ENCODE data around the gene CHEK2. TPM values are rescaled to one million over a fixed set of nuclear protein-coding genes. Genes with fewer than 3 reads are reported as not detected.

The CHEK2 gene
- polyA plus RNA-seq, 3 donors: 6.6 to 13.1 (median 7.8) TPM

GRCh38 chr22:28774378-28774777 lies 32.8 kb upstream of the CHEK2 start:
- DNase-seq: no peak
- H3K36me3 Mint-ChIP-seq: peaks cover 20 to 39% of the 10 kb centered on the region in 2 donors
- Histone ChIP-seq H3K9ac (ENCODE audit: insufficient read depth, low read length, poor library complexity, severe bottlenecking) (no peak overlapping the region), H4K20me1 (ENCODE audit: insufficient read depth, low read length) (peaks cover 57% of the 10 kb centered on the region), H3K4me2 (replicated peaks; ENCODE audit: extremely low read depth, low read length, poor library complexity, severe bottlenecking) (no peak overlapping the region), H3K27me3 (ENCODE audit: control insufficient read depth in 2 of 2, insufficient read depth in 2 of 2, low read length in 2 of 2) (no peaks in the 10 kb centered on the region), H3K36me3 (replicated peaks in 1 of 2; ENCODE audit: control insufficient read depth in 1 of 2, insufficient read depth in 2 of 2, low read length in 2 of 2) (peaks cover 9 to 41% of the 10 kb centered on the region in 2 donors), H3K4me1 (ENCODE audit: control insufficient read depth in 1 of 2, insufficient read depth in 2 of 2, low read length in 2 of 2) (peaks cover 17 to 19% of the 10 kb centered on the region in 2 donors), H3K27ac (ENCODE audit: low read depth in 1 of 2, low read length in 2 of 2) (peak overlapping the region in 1 of 2 donors; percentile 93), H2AFZ (ENCODE audit: insufficient read depth, low read depth, low read length, poor library complexity, severe bottlenecking) (no peak overlapping the region), H3K79me2 (ENCODE audit: insufficient read depth, low read length) (peaks cover 68% of the 10 kb centered on the region), H3K9me3 (replicated peaks in 1 of 2; ENCODE audit: control insufficient read depth in 1 of 2, insufficient read depth in 1 of 2, low read length in 2 of 2) (peaks cover under 1% of the 10 kb centered on the region in 2 donors), H3K4me3 (replicated peaks in 1 of 3; ENCODE audit: low read depth in 2 of 3, low read length in 3 of 3) (peak overlapping the region in 1 of 3 experiments; percentile 90)
- peak overlapping the region in 1 of 2 donors; percentile 39 for H3K4me3 Mint-ChIP-seq
- H3K4me1 Mint-ChIP-seq: peaks cover 20% of the 10 kb centered on the region
- no peak for TF ChIP-seq CTCF (IDR thresholded peaks at IDR 0.05)
- peaks cover 0 to 4% (median under 1%) of the 10 kb centered on the region in 7 donors for H3K9me3 Mint-ChIP-seq
- peak overlapping the region in 6 of 7 donors; percentile 4 to 78 (median 42) for H3K27ac Mint-ChIP-seq
- no CpG with 5 or more reads among the region's 1 CpG for WGBS (ENCODE audit: insufficient coverage)
- intact Hi-C loops (cut with micrococcal nuclease): loop anchor here in 1 of 2 donors (10.0 kb wide), 1 partner anchor 50 kb away; no protein-coding TSS in a partner anchor
- peaks cover 0 to 2% (median 1%) of the 10 kb centered on the region in 3 donors for H3K27me3 Mint-ChIP-seq (ENCODE audit: low read depth in 3 of 3)

- 0% methylated on average over 2 of the region's 10 CpGs for WGBS (ENCODE audit: insufficient coverage)
- Histone ChIP-seq H3K9me3 (replicated peaks in 1 of 2; ENCODE audit: control insufficient read depth in 1 of 2, insufficient read depth in 1 of 2, low read length in 2 of 2) (peaks cover 5% of the 10 kb centered on the region in 2 donors), H3K36me3 (replicated peaks in 1 of 2; ENCODE audit: control insufficient read depth in 1 of 2, insufficient read depth in 2 of 2, low read length in 2 of 2) (peaks cover 9 to 34% of the 10 kb centered on the region in 2 donors), H3K9ac (ENCODE audit: insufficient read depth, low read length, poor library complexity, severe bottlenecking) (peak overlapping the region; percentile 96), H3K4me2 (replicated peaks; ENCODE audit: extremely low read depth, low read length, poor library complexity, severe bottlenecking) (peak overlapping the region; percentile 86), H2AFZ (ENCODE audit: insufficient read depth, low read depth, low read length, poor library complexity, severe bottlenecking) (peak overlapping the region; percentile 85), H3K4me3 (replicated peaks in 1 of 3; ENCODE audit: low read depth in 2 of 3, low read length in 3 of 3) (peak overlapping the region; percentile 85 to 95 (median 90)), H3K79me2 (ENCODE audit: insufficient read depth, low read length) (peaks cover 59% of the 10 kb centered on the region), H3K4me1 (ENCODE audit: control insufficient read depth in 1 of 2, insufficient read depth in 2 of 2, low read length in 2 of 2) (peaks cover 17 to 19% of the 10 kb centered on the region in 2 donors), H4K20me1 (ENCODE audit: insufficient read depth, low read length) (peaks cover 48% of the 10 kb centered on the region), H3K27me3 (ENCODE audit: control insufficient read depth in 2 of 2, insufficient read depth in 2 of 2, low read length in 2 of 2) (no peaks in the 10 kb centered on the region), H3K27ac (ENCODE audit: low read depth in 1 of 2, low read length in 2 of 2) (peak overlapping the region; percentile 83 to 93)
- peak overlapping the region; percentile 87 to 93 for H3K4me3 Mint-ChIP-seq
- peaks cover 0 to 2% (median 1%) of the 10 kb centered on the region in 3 donors for H3K27me3 Mint-ChIP-seq (ENCODE audit: low read depth in 3 of 3)
- intact Hi-C loops (cut with micrococcal nuclease): loop anchor here (2.0 to 10.0 kb wide), 3 partner anchors 27 to 51 kb away; partner anchors contain the start of genes HSCB (in 1 of the 2) and XBP1 (in 1 of the 2)
- H3K9me3 Mint-ChIP-seq: peaks cover 0 to 10% (median 7%) of the 10 kb centered on the region in 7 donors
- peaks cover 20% of the 10 kb centered on the region for H3K4me1 Mint-ChIP-seq
- H3K27ac Mint-ChIP-seq: peak overlapping the region; percentile 78 to 97 (median 90)
- H3K36me3 Mint-ChIP-seq: peaks cover 20 to 36% of the 10 kb centered on the region in 2 donors
- DNase-seq: peak; percentile 18 to 46 (median 21)
- no peak for TF ChIP-seq CTCF (IDR thresholded peaks at IDR 0.05)
Observed at GRCh38 chr22:28773461-28773867, 31.8 kb upstream of the CHEK2 start.
